SU-DHL-6 (cell line): ENCODE results near the gene WDR38.

Experiments
- H2AFZ ChIP-seq: fragments of 200-600 bp; sonication (generic); 2 replicates; pipeline ENCODE4 v1.6.1; 2014; ENCODE audit warnings: low read depth, mild to moderate bottlenecking, moderate library complexity, mixed read lengths, antibody characterized with exemption, low read length; ENCODE audit not compliant: severe bottlenecking
- H3F3A ChIP-seq: fragments of 200-600 bp; shearing (Covaris generic); 2 replicates; pipeline ENCODE4 v1.6.0; 2016; ENCODE audit warnings: antibody characterized with exemption, mild to moderate bottlenecking; ENCODE audit not compliant: insufficient read depth
- H3K27ac ChIP-seq: fragments of 200-600 bp; sonication (generic); 2 replicates; pipeline ENCODE4 v1.5.1; 2016; ENCODE audit warnings: low read depth, mild to moderate bottlenecking, low read length, moderate library complexity, mixed read lengths
- H3K27me3 ChIP-seq: fragments of 200-600 bp; sonication (generic), shearing (Covaris generic); 2 replicates; pipeline ENCODE4 v1.6.0; 2014; ENCODE audit warnings: mild to moderate bottlenecking, low read length
- H3K36me3 ChIP-seq: fragments of 200-600 bp; sonication (generic); 2 replicates; pipeline ENCODE4 v1.6.1; 2014; ENCODE audit warnings: mild to moderate bottlenecking, low read length, mixed read lengths
- H3K4me2 ChIP-seq: fragments of 300-600, 200-600 bp; shearing (Covaris generic), sonication (generic); 2 replicates; pipeline ENCODE4 v1.6.0; 2014; ENCODE audit warnings: low read length, low read depth, mild to moderate bottlenecking; ENCODE audit not compliant: poor library complexity, severe bottlenecking
- H3K4me3 ChIP-seq: fragments of 200-600 bp; sonication (generic); 2 replicates; pipeline ENCODE4 v1.5.1; 2014; ENCODE audit warnings: antibody characterized with exemption, low read length, mild to moderate bottlenecking, mixed read lengths; ENCODE audit not compliant: insufficient read depth, poor library complexity, severe bottlenecking
- H3K79me2 ChIP-seq: fragments of 200-600 bp; sonication (generic); 2 replicates; pipeline ENCODE4 v1.6.1; 2014; ENCODE audit warnings: mild to moderate bottlenecking, low read length, moderate library complexity; ENCODE audit not compliant: insufficient read depth
- H3K9ac ChIP-seq: fragments of 200-600 bp; sonication (generic); 2 replicates; pipeline ENCODE4 v1.7.0; 2014; ENCODE audit warnings: mild to moderate bottlenecking, low read length
- H3K9me2 ChIP-seq: fragments of 200-600 bp; sonication (generic); replicated peaks from 2 replicates; pipeline ENCODE4 v1.6.1; 2014; ENCODE audit warnings: low read length; ENCODE audit not compliant: insufficient read depth
- H3K9me3 ChIP-seq: fragments of 200-600 bp; sonication (generic); 2 replicates; pipeline ENCODE4 v1.6.1; 2014; ENCODE audit warnings: low read length, mixed read lengths; ENCODE audit not compliant: insufficient read depth
- H4K20me1 ChIP-seq: fragments of 200-600 bp; sonication (generic); 2 replicates; pipeline ENCODE4 v1.6.1; 2014; ENCODE audit warnings: low read depth, mild to moderate bottlenecking, antibody characterized with exemption, low read length, moderate library complexity, mixed read lengths
- EZH2phosphoT487 ChIP-seq: fragments of 200-600 bp; sonication (generic), shearing (Covaris generic); conservative IDR thresholded peaks from 2 replicates; pipeline ENCODE4 v1.6.1; 2018; ENCODE audit warnings: mild to moderate bottlenecking, antibody characterized with exemption, low read length, moderate library complexity, mixed read lengths
- TF ChIP-seq, protein P1 (sequence below): fragments of 200-600 bp; sonication (generic); IDR thresholded peaks from one replicate; pipeline ENCODE4 v1.5.1; 2017; ENCODE audit warnings: antibody characterized with exemption, mild to moderate bottlenecking, low read length, moderate library complexity; ENCODE audit not compliant: insufficient read depth, poor library complexity, severe bottlenecking

The WDR38 gene

GRCh38 chr9:124849801-124850200 is 3.5 kb upstream of the WDR38 start:
- H3K9ac ChIP-seq, result no peak overlapping the region
- H3K27ac ChIP-seq, result no peak overlapping the region
- H3K79me2 ChIP-seq, result no peaks in the 10 kb centered on the region
- no peak for TF ChIP-seq EZH2phosphoT487
- TF ChIP-seq, protein P1, sequence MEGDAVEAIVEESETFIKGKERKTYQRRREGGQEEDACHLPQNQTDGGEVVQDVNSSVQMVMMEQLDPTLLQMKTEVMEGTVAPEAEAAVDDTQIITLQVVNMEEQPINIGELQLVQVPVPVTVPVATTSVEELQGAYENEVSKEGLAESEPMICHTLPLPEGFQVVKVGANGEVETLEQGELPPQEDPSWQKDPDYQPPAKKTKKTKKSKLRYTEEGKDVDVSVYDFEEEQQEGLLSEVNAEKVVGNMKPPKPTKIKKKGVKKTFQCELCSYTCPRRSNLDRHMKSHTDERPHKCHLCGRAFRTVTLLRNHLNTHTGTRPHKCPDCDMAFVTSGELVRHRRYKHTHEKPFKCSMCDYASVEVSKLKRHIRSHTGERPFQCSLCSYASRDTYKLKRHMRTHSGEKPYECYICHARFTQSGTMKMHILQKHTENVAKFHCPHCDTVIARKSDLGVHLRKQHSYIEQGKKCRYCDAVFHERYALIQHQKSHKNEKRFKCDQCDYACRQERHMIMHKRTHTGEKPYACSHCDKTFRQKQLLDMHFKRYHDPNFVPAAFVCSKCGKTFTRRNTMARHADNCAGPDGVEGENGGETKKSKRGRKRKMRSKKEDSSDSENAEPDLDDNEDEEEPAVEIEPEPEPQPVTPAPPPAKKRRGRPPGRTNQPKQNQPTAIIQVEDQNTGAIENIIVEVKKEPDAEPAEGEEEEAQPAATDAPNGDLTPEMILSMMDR, result no peak
- no peak overlapping the region for H2AFZ ChIP-seq
- peaks cover 5% of the 10 kb centered on the region for H3F3A ChIP-seq
- H3K9me2 ChIP-seq, result no peaks in the 10 kb centered on the region
- no peaks in the 10 kb centered on the region for H3K36me3 ChIP-seq
- no peak overlapping the region for H3K4me3 ChIP-seq
- no peak overlapping the region for H3K4me2 ChIP-seq
- no peaks in the 10 kb centered on the region for H3K27me3 ChIP-seq
- H4K20me1 ChIP-seq, result no peaks in the 10 kb centered on the region
- no peaks in the 10 kb centered on the region for H3K9me3 ChIP-seq

GRCh38 chr9:124852121-124852828 is 985 bp upstream of the WDR38 start:
- H3K9me3 ChIP-seq, result no peaks in the 10 kb centered on the region
- H3K4me2 ChIP-seq, result peak overlapping the region; percentile 41
- H2AFZ ChIP-seq, result peak overlapping the region; percentile 28
- peaks cover 25% of the 10 kb centered on the region for H3F3A ChIP-seq
- no peaks in the 10 kb centered on the region for H3K9me2 ChIP-seq
- H4K20me1 ChIP-seq, result no peaks in the 10 kb centered on the region
- no peaks in the 10 kb centered on the region for H3K27me3 ChIP-seq
- H3K79me2 ChIP-seq, result no peaks in the 10 kb centered on the region
- no peaks in the 10 kb centered on the region for H3K36me3 ChIP-seq
- peak overlapping the region; percentile 37 for H3K9ac ChIP-seq
- TF ChIP-seq EZH2phosphoT487, result no peak
- TF ChIP-seq, protein P1, result no peak
- H3K4me3 ChIP-seq, result no peak overlapping the region
- H3K27ac ChIP-seq, result no peak overlapping the region

GRCh38 chr9:124853605-124854143 is 414 bp downstream of the WDR38 start:
- Histone ChIP-seq H3F3A (peaks cover 25% of the 10 kb centered on the region), H3K4me3 (no peak overlapping the region), H3K27me3 (no peaks in the 10 kb centered on the region), H3K9me3 (no peaks in the 10 kb centered on the region), H3K27ac (no peak overlapping the region), H3K36me3 (no peaks in the 10 kb centered on the region), H3K4me2 (peak overlapping the region; percentile 41), H3K79me2 (no peaks in the 10 kb centered on the region), H2AFZ (no peak overlapping the region), H3K9ac (peak overlapping the region; percentile 37; the same call in 1 of the 2 replicates), H4K20me1 (peaks cover 1% of the 10 kb centered on the region; the same call in 1 of the 2 replicates), H3K9me2 (no peaks in the 10 kb centered on the region)
- TF ChIP-seq, protein P1, result no peak
- no peak for TF ChIP-seq EZH2phosphoT487
